A172 (cell line): Measurements from ENCODE around the gene CYP26C1. TPM values are rescaled to one million over a fixed set of nuclear protein-coding genes. Genes with fewer than 3 reads are reported as not detected.

Experiments used
- DNase-seq: peaks from one replicate; pipeline ENCODE4 v3.0.0-alpha.2; 2015; ENCODE audit warnings: low spot score
- total RNA-seq: library from RNA; depleted of rRNA; stranded (reverse); fragments of >200 nt; shearing (Covaris generic); gene quantifications from 2 replicates; pipeline ENCODE4 v1.2.3, GENCODE V29; 2014

Gene CYP26C1
- total RNA-seq, 1 experiment from 2014 or later, result not detected

- no peak for DNase-seq
These were observed 3.5 kb downstream of the CYP26C1 start for GRCh38 chr10:93063977-93064660.

- no peak for DNase-seq
These were observed 4.5 kb downstream of the CYP26C1 start for GRCh38 chr10:93064874-93065660.

GRCh38 chr10:93065675-93066543, 5.3 kb downstream of the CYP26C1 start:
- DNase-seq, result no peak

- DNase-seq, result no peak
These were observed 5.9 kb downstream of the CYP26C1 start for GRCh38 chr10:93066544-93066913.

DNA sequence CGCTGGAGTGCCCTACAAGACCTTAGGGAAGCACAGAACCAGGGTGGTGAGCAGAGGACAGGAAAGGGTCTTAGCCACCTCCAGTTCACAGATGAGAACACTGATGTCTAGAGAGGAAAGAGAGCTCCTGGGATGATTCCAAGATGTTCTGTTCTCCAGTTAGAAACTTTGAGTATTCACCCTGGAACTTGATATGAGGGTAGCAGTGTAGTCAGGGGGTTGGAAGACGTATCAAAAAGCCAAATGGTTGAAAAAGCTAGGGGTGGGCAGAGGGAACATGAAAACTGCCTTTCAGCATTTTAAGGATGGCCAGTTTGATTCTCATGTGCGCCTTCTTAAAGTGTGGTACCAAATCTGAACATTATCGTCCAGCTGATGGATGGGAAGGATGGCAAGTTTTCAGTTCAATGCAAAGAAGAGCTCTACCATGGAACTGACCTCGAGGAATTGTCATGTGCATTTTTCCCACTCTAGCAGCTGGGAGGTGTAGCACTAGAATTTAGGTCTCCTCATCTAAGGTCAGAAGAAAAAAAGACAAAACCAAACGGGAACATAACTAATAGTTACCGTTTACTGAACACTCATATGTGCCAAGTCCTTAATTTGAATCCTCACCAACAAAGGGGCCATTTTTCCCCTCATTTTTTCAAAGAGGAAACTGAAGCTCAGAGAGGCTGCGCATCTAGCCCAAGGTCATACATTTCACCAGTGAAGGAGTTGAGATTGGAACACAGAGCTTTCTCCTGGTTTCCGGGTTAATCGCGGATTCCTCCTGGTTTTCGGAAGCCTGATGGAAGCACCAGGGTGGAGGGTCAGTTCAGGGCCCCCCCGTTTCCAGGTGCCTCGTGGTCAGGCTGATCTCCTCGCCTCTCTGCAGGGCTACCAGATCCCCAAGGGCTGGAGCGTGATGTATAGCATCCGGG, 7.1 kb downstream of the CYP26C1 start:
- DNase-seq, result no peak

DNA sequence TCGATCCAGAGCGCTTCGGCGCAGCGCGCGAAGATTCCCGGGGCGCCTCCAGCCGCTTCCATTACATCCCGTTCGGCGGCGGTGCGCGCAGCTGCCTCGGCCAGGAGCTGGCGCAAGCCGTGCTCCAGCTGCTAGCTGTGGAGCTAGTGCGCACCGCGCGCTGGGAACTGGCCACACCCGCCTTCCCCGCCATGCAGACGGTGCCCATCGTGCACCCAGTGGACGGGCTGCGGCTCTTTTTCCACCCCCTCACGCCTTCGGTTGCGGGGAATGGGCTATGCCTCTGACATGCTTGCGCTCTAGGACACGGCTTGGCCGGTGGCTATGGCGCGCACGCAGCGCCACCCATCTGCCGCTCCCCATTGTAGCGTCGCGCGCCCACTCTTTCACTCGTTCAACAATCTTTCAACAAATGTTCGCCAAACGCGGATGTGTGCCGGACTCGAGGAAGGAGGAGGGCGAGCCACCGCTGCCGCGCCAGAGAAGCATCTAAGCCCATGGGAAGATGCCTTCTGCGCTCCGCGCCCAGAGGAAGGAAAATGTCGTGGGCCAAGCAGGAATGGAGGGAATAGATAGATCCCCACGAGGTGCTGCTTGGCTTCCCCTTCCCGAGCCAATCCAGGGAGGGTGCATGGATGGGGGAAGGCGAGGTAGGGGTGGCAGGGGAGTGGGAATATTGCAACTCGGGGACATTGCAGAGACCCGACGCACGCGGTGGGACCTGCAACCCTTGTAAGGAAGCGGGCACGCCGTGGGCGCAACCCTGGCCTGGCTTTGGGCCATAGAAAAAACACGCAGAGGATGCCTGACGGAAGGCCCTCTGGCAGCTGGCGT, 8.0 kb downstream of the CYP26C1 start:
- no peak for DNase-seq

DNA sequence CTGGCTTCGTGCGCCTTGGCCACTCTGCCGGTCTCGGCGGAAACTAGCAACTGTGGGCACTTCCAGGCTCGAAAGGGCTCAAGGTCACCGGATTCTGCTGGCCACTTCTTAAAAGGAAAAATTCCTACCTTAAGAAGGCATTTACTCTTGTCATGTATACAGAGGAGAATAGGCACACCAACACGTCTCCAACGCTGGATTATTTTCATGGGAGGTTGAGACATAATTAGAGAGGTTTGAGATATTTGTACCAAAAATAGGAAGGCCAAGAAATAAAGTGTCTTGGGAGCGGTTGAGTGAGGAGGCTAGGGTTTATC, 8.6 kb downstream of the CYP26C1 start:
- no peak for DNase-seq

DNA sequence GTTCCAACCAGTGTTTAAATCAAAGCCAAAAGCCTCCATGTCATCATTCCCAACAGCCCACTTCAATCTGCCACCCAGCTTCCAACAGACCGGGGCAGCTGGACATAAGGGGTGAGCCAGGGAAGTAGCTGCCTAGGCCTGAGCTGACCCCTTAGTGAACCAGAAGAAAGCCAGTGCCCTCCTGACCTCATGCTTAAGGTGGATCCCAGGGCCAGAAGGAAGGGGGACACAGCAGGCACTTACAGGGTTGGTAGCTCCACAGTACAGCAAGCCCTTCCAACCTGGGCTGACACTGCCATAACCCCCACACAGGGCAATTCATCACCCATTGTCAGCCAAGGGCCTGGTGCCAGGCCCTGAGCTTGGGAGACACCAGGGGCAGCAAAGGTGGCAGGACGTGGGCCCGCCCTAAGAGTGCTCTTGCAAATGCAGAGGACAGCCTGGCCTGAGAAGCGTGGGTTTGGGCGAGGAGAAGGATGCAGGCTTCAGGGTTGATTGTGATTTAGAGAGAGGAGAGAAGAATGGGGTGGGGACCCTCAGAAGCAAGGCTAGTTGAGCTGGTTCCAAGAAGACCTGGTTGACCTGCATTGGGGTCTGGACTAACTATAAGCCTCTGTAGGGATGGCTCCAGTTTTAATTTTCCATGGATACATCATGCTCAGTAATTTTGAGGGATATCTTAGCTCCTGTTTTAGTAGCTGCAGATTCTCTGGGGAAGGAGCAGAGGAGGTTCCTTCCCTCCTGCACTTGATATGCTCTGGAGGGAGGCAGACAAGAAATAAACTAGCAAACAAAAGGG, 10.0 kb downstream of the CYP26C1 start:
- DNase-seq, result no peak

- no peak for DNase-seq
These were observed 10.5 kb downstream of the CYP26C1 start for GRCh38 chr10:93071177-93071472.

GRCh38 chr10:93071674-93072224, 11.2 kb downstream of the CYP26C1 start:
- DNase-seq, result no peak

DNA sequence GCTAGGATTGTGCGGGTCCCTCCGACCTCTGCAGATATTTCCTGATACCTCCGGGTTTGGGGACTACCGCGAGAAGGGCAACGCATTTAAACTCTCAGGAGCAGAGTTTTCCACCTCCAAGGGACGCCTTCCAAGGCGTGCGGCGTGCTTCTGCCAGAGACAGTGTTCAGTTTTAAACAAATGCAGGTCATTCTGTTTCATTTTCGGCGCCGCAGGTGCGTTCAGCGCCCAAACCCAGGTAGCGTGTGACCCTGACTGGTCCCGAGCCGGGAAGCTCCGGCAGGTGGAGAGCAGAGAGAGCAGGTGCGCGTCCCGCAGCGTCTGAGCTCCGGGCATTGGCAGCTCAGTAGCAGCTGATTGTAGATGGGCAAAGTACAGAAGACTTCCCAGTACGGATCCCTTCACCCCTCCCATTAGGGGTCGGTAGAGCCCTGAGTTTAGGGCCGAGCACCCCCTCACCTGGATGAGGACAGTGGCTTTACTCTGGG, 11.7 kb downstream of the CYP26C1 start:
- DNase-seq, result no peak

DNA sequence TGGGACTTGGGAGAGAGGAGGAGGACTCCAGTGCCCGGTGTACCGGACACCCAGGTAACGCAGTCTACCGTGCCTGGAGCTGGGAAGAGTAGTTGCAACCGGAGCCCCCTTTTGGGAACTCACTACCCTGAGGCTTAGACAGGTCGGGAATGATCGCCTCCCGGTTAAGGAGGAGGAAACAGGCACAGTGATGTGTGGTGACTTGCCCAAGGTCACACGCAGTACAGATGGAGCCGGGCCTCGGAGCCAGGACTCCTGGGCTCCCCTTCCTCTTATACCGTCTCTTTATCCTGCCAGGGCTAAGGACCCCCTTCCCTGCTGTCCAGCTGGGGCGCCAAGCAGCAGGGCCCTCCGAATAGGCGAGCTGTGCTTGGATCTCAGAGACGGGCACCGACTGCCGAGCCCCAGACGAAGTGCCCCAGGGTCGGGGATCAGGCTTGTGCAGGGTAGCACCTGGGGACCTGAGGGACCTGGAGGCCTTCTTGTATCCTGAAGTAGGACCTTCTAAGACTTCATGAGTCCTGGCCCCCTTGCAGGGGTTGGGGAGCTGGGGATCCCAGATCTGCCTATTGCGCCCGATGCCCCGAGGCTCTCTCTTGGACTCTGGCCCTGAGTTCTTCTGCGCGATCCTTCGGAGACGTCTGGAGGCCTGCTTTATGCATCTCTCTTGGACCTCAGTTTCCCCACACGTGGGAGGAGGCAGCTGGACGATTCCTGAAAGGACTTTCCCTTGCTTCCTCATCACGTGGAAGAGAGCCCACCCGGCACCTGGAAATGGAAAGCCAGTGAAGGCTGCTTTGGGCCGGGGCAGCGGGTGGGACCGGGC, 12.3 kb downstream of the CYP26C1 start:
- DNase-seq, result no peak

- no peak for DNase-seq
These were observed 13.0 kb downstream of the CYP26C1 start, which contains the start of gene CYP26A1 for GRCh38 chr10:93073539-93074146. Gene CYP26A1, plus strand, starts transcription at chr10:93073893. Its CDS starts 42 bp downstream, at chr10:93073935.

DNA sequence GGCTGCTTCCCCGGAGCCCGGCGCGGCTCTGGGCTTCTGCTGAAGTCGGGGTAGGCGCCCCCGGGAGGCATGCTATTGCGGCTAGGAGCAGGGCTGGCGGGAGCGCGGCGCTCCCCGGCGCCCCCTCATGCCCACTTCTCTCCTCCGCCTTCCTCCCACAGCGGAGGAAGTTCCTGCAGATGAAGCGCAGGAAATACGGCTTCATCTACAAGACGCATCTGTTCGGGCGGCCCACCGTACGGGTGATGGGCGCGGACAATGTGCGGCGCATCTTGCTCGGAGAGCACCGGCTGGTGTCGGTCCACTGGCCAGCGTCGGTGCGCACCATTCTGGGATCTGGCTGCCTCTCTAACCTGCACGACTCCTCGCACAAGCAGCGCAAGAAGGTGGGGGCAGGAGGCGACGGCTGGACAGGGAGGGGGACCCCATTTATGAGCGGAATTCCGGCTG, 13.6 kb downstream of the CYP26C1 start:
- peak; percentile 13 for DNase-seq

GRCh38 chr10:93074597-93075368, 14.2 kb downstream of the CYP26C1 start:
- no peak for DNase-seq

DNA sequence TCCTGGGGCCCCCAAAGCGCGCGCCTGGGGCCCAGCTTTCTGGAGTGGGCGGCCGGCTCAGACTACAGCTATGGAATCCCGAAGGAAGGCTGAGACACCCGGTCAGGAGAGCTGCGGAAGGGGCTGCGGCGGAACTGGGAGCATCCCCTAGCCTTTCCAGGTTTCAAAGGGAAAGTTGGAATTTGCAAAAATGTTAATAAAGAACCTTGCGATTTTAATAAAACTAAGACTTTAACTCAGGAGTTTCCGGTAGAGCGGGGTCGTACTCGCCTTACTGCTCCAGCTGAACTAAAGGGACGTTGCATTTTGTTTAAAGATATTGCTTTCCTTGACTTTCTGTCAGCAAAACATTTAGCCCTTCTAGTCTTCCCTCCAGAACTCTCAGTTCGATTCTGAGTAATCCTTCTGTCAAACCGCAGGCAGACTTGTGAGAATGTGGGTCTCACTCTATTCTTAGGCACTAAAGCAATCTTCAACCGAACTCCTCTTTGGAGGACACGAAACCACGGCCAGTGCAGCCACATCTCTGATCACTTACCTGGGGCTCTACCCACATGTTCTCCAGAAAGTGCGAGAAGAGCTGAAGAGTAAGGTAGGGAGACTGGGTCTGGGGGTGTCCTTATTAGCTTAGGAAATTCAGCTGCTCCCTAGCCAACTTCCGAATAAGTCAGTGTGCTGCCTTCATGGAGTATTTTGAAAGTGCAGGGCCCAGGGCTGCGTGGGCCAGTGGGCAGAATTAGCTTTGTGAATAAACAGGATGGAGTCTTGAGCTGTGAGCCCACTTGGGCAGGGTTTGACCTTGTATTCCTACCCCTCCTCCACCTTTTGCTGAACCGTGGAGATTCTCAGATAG, 15.0 kb downstream of the CYP26C1 start:
- DNase-seq, result no peak
